ENCODE data around the gene TENT5D. TPM values are rescaled to one million over a fixed set of nuclear protein-coding genes. Genes with fewer than 3 reads are reported as not detected.

TENT5D gene
- total and polyA plus RNA-seq, 4 donors = not detected

- Histone ChIP-seq H3K4me1 (ENCODE audit: control insufficient read depth in 4 of 4, insufficient read depth in 4 of 4, low read length in 3 of 4) (no peaks in the 10 kb centered on the region), H3K27ac (ENCODE audit: low read depth in 1 of 2, low read length in 2 of 2) (no peak overlapping the region), H3K36me3 (ENCODE audit: control insufficient read depth in 4 of 4, insufficient read depth in 3 of 4, low read depth in 1 of 4, low read length in 3 of 4) (no peaks in the 10 kb centered on the region), H3K9ac (ENCODE audit: low read depth in 1 of 2, low read length in 2 of 2) (no peak overlapping the region), H3K27me3 (ENCODE audit: control insufficient read depth in 4 of 4, insufficient read depth in 4 of 4, low read length in 3 of 4) (no peaks in the 10 kb centered on the region), H3K4me3 (ENCODE audit: low read depth in 1 of 3, low read length in 3 of 3) (no peak overlapping the region), H3K9me3 (ENCODE audit: control insufficient read depth in 4 of 4, low read length in 3 of 4) (peaks cover 0 to 3% (median 0%) of the 10 kb centered on the region in 4 donors)
- no peak for TF ChIP-seq TAF1 (conservative IDR thresholded peaks at IDR 0.05)
- TF ChIP-seq REST (IDR thresholded peaks at IDR 0.05) = no peak
- no peak for DNase-seq (ENCODE audit: low spot score)
Observed at GRCh38 chrX:80485543-80485942, 65.3 kb downstream of the TENT5D start.

- Histone ChIP-seq H3K27me3 (ENCODE audit: control insufficient read depth in 4 of 4, insufficient read depth in 4 of 4, low read length in 3 of 4) (no peaks in the 10 kb centered on the region), H3K4me3 (ENCODE audit: low read depth in 1 of 3, low read length in 3 of 3) (no peak overlapping the region), H3K36me3 (ENCODE audit: control insufficient read depth in 4 of 4, insufficient read depth in 3 of 4, low read depth in 1 of 4, low read length in 3 of 4) (no peaks in the 10 kb centered on the region), H3K4me1 (ENCODE audit: control insufficient read depth in 4 of 4, insufficient read depth in 4 of 4, low read length in 3 of 4) (no peaks in the 10 kb centered on the region), H3K9ac (ENCODE audit: low read depth in 1 of 2, low read length in 2 of 2) (no peak overlapping the region), H3K9me3 (ENCODE audit: control insufficient read depth in 4 of 4, low read length in 3 of 4) (peaks cover 0 to 3% (median 0%) of the 10 kb centered on the region in 4 donors), H3K27ac (ENCODE audit: low read depth in 1 of 2, low read length in 2 of 2) (no peak overlapping the region)
- no peak for DNase-seq (ENCODE audit: low spot score)
- WGBS = 71% methylated on average over 1 of the region's 1 CpG
- TF ChIP-seq FOXA2 (IDR thresholded peaks at IDR 0.05) (no peak), SP1 (IDR thresholded peaks at IDR 0.05) (no peak), MAX (IDR thresholded peaks at IDR 0.05) (no peak), JUND (IDR thresholded peaks at IDR 0.05) (no peak), REST (IDR thresholded peaks at IDR 0.05) (no peak), FOXA1 (IDR thresholded peaks at IDR 0.05) (no peak), TAF1 (conservative IDR thresholded peaks at IDR 0.05) (no peak)
Observed at GRCh38 chrX:80486299-80486698, 66.1 kb downstream of the TENT5D start.

- no peak for DNase-seq (ENCODE audit: low spot score)
- H3K27ac ChIP-seq (ENCODE audit: low read depth in 1 of 2, low read length in 2 of 2) = no peak overlapping the region
- H3K4me1 ChIP-seq (ENCODE audit: control insufficient read depth in 4 of 4, insufficient read depth in 4 of 4, low read length in 3 of 4) = no peaks in the 10 kb centered on the region
- no peaks in the 10 kb centered on the region for H3K27me3 ChIP-seq (ENCODE audit: control insufficient read depth in 4 of 4, insufficient read depth in 4 of 4, low read length in 3 of 4)
- no peak overlapping the region for H3K9ac ChIP-seq (ENCODE audit: low read depth in 1 of 2, low read length in 2 of 2)
- TF ChIP-seq SP1 (IDR thresholded peaks at IDR 0.05) (no peak), HNF4A (conservative IDR thresholded peaks at IDR 0.05) (no peak), RXRA (IDR thresholded peaks at IDR 0.05) (no peak), HNF4G (IDR thresholded peaks at IDR 0.05) (no peak), REST (IDR thresholded peaks at IDR 0.05) (no peak), EGR1 (IDR thresholded peaks at IDR 0.05; ENCODE audit: low read depth in 2 of 2) (no peak), ATF3 (IDR thresholded peaks at IDR 0.05) (no peak), MAX (IDR thresholded peaks at IDR 0.05) (no peak), ZBTB33 (IDR thresholded peaks at IDR 0.05) (no peak), YY1 (IDR thresholded peaks at IDR 0.05) (no peak), FOXA1 (IDR thresholded peaks at IDR 0.05) (no peak), TAF1 (conservative IDR thresholded peaks at IDR 0.05) (no peak)
- H3K36me3 ChIP-seq (ENCODE audit: control insufficient read depth in 4 of 4, insufficient read depth in 3 of 4, low read depth in 1 of 4, low read length in 3 of 4) = no peaks in the 10 kb centered on the region
- peaks cover 0 to 3% (median 0%) of the 10 kb centered on the region in 4 donors for H3K9me3 ChIP-seq (ENCODE audit: control insufficient read depth in 4 of 4, low read length in 3 of 4)
- H3K4me3 ChIP-seq (ENCODE audit: low read depth in 1 of 3, low read length in 3 of 3) = no peak overlapping the region
Observed at GRCh38 chrX:80489166-80489565, 68.9 kb downstream of the TENT5D start.
